Limb (tissue), 2 donors: ENCODE results near the gene KLF12.

Source experiments
- DNase-seq, 2 donors: peaks; one replicate each; pipeline ENCODE4 v3.0.0-alpha.2; 2016; ENCODE audit errors: extremely low spot score in 2 of 2

KLF12 gene

DNA sequence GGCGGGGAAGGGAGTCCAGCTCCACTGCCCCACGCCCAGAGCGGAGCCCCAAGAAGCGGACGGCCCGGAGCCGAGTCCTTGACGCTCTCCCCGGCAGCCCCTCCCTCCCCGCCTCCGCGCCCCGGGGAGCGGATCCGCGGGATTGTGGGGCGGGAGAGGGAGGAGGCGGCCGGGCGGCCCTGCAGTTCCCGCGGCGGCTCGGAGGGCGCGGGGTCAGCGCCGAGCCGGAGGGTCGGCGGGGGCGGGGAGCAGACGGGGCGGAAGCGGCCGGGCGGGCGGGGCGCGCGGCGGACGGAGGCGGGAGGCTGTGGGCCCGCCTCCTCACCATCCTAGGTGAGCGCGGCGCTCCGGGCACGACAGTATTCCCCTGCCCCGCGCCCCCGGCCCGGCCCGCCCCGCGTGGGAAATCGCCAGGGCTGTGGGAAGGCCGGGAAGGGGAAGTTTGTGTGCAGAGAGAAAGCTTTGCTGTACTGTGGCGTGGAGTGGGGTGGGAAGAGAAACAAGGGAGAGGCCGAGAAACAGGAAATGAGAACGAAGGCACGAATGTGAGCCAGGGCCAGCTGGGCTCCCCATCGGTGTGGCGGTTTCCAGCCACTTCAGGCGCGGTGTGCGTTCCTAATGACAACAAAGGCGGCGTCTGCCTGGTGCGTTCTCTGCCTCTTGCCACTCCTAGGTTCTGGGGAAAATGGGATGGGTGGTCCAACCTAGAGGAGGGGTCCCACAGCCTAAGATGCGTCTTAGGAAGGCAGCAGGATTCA lies 1.3 kb upstream of the KLF12 start:
- peak; percentile 77 to 89 for DNase-seq

DNA sequence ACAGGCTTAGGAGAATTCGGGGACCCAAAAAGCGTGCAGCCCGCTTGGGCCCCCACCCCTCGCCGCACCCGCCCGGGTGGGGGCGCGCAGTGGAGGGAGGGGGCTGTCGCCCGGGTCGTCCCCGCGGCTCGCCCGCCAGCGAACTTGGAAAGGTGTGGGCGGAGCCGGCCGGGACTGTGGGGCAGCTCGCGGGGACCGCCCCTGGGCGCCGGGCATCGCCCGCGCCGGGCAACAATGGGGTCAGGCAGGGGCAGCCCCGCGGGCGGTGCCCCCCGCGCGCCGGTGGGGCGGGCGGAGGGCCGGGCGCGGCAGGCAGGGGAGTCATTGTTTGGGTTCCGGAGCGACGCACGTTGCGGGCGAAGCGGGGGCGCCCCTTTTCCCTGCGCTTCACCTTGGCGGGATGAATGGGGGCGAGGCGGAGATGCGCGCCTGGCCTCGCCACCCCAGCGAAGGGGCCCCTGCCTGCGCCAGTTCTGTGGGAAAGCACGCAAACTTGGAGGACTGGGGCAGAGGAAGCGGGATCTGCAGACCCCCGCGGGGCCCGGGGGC lies 647 bp upstream of the KLF12 start:
- peak in 1 of 2 donors; percentile 21 for DNase-seq

DNA sequence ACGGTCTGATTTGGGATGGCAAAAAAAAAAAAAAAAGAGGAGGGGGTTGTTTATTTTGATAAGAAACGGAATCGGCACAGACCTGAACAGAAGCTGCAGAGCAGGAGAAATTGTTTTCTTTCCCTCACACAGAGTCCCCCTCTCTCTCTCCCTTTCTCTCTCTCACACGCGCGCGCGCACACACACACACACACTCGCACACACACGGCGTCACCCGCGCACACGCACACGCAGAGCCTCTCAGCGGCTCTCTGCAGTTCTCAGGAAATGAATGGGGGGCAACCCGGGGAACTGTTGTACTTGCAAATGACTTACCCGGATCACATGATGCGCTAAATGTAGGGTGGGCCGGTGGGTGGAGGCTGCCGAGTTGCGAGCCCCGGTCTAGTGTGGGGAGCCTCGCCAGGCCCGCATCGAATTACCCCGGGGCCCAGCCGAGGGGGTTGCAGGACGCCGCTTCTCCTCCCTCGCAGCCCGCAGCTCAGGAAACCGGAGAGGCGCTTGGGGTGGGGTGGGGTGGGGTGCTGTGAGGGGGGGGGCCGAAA lies 475 bp downstream of the KLF12 start:
- peak; percentile 89 to 95 for DNase-seq

DNA sequence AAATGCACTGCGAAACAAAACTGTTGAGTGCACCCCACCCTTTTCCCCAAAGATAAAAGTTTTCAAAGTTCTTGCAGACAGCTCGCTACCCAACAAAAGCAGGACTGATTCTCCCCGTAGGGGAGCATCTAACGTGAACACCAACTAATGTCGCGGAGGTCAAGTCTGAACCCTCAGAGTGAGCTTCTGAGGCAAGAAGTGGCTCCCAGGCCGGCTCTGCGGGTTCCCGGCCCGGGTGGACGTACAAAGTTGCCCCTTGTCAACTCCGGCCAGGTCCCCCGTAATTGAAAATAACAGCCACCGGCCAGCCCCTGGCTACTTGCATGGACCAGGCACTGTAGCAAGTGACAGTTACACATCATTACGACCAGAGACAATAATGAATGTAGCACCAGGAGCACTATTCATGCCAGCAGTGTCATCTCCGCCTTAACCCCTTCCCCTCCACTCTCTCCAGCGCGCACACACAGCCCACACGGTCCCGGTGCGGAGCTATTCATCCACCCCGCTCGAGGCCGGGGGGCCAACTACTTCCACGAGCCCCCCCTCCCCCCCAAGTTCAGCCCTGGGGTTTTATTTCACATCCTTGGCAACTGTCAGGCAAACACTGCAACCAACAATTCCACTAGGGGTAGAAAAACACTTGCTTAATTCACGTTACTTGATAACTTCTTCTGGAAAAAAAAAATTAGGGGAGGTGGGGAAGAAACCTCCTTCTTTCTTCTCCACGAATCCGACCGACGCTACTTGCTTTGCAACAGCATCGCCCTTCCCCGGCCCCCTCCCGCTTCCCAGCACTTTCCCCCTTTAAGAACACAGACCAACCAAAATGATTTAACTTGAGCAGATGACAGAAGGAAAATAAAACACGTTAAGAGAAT lies 1.2 kb downstream of the KLF12 start:
- DNase-seq: peak; percentile 60 to 73

DNA sequence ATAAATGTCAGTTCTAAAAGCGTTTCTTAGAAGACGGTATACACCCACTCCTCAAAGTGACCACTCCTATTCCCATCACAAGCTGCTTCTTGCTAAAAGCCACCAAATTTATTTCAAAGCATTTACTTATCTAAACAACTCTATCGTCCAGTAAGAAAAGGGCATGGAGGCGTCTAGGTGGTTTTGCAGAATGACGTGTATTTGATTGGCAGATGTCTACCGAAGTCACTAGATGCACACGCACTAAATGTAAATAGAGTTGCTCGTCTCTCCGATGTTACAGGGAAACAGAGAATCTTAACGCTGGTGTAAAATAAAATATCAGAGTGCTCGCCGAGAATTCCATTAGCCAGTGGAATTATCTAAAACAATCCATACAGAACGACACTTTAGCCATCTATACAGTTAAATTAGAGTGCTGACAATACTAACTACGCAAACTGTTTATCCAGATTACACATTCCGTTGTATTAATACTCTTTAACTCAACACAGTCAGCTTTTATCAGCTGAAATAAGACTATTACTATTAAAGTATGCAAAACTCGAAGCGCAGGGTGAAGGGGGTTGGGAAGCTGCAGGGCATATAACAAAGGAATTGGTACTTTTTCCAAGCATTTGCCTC lies 1.9 kb downstream of the KLF12 start:
- DNase-seq: peak in 1 of 2 donors; percentile 23

DNA sequence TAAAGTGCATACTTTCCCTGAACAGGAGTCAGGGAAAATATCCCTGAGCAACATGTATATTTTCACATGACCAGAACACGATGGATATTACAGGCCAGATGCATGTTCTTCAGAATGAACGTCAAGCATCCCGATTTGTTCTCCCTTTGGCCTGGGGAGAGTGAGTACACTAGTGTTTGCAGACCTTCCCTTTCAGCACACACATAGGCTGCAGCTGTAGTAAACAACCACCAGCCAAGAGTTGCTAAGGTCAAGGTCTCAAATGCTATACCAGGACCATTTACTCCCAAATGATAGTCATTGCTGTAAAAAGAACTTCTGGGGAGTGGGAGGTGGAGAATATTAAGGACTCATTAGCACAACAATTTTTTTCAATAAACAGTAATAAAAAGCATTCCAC lies 3.0 kb downstream of the KLF12 start:
- no peak for DNase-seq

DNA sequence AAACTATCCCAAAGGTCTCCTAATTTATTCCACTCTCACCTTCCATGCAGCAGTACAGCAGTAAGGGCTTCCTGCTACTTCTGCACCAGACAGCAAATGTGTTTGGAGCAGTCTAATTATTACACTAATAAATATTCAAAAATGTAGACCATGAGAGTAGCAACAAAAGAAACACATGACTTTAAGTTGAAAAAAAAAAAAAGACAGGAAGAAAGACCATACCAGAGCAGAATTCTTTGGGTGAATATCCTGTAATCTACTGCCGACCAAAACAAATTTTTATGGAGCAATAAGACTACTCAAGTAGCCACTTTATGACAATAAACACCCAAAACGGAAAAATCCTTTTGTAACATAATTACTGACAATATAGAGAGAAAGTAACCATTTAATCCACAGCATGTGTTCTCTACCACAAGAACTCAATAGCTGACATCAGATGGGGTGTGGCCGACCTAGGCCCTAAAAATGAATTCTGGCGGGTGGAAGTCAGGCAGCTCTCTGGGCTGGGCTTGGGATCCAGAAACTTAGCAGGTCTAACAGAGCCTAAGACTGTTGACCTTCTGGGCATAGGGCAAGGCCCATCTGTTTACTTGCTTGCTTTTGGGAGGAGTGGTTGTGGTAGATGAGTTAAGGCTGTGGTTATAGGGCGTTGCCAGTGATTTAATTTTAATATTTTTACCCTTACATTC lies 4.6 kb downstream of the KLF12 start:
- no peak for DNase-seq

DNA sequence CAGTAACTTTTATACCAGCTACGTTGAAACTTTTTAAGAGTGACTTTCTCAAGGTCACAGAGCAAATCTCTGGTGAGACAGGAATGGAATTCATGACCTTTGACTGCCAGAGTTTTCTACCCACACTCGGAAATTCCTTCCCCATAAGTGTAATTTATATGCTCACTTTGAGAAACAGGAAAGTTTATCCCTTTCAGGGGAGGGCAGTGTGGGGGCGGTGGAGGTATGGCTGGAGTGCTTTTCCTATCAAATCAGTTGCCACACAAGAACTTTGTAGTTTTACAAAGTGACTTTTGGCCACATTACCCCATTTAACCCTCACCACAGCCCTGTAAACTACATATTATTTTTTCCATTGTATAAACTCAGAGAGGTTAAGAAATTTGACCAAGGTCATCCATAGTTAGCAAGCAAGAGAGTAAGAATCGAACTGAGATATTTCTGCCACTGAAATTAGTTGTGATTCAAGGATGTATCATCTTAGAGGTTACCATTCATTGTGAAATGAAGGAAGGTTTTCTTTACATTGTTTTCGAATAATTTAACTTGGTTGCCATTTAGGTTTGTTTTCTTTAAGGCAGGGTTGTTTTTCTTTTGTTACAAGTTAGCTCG lies 5.9 kb downstream of the KLF12 start:
- no peak for DNase-seq

DNA sequence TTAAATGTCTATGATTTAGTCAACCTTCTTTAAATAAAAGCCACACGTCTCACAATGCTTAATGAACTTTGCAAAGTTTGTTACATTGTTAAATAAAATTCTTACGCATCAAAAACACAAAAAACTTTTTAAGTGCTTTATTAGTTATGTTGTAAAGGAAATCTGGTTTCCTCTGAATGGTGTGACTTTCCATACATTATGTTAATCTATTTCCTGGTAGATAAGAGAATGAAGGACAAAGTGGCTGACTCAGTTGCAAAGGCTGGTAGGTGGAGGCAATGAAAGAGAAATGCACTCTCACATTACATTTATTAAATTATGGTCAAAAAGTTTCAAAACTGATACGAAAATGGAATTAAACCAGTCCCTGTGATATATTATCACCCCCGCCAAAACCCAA lies 15.9 kb downstream of the KLF12 start:
- DNase-seq: no peak

DNA sequence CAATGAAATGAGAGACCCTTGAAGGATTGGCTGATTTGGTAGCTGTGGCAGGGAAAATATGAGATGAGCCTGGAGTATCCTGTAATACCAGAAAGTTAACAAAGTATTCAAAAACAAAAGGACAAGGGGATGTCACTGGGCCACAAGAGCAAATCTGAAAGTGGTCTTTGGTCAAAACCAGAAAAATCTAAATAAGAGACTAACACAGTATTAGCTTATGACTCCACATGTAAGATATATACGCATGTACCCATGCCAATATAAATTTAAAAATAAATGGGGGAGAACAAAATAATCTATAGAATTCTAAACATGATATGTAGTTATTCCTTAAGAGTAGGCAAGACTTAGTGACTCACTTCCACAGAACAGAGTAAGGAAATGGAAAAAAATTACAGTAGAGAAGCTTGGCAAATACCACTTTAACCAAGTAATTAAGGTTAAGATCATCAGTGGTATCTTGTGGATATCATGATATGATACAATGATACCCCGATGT lies 16.9 kb downstream of the KLF12 start:
- DNase-seq: no peak

DNA sequence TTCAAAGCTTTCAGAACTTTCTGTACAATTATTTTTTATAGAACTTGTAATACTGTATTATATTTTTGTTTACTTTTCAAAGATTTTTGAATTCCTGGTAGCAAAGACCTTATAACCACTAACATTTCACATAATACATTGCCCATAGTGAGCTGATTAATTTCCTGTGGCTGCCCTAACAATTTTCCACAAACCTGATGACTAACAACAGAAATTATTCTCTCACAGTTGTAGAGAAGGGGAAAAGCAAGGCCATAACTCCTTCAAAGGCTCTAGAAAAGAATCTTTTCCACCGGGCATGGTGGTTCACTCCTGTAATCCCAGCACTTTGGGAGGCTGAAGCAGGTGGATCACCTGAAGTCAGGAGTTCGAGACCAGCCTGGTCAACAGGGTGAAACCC lies 19.1 kb downstream of the KLF12 start:
- no peak for DNase-seq

DNA sequence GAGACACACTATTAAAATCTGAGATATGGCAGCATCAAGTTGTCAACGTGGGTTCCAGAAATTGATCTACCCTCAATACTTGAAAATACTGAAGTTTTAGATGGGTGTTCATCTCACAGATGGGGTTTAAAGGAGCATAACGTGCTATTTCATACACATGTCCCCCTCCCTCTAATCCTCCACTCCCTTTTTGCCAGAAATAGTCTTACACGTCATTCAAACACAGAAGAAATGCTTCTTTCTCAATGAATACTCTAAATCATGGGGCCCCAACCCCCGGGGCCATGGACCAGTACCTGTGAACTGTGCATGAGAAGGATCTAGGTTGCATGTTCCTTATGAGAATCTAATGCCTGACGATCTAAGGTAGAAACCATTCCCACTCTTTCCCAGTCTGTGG lies 19.6 kb downstream of the KLF12 start:
- no peak for DNase-seq

DNA sequence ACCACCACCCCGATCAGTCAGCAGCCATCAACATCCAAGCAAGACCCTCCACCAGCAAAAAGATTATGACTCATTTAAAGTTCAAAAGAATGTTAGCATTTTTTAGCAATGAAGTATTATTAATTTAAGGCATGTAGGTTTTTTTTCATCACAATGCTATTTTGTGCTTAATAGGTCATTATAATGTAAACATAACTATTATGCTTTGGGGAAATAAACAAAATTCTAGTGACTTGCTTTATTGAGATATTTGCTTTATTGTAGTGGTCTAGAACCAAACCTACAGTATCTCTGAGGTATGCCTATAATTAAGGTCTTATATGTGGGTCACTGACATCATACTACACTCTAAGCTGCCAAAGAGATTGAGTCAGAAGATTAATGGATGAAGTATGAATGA lies 20.0 kb downstream of the KLF12 start:
- DNase-seq: no peak

DNA sequence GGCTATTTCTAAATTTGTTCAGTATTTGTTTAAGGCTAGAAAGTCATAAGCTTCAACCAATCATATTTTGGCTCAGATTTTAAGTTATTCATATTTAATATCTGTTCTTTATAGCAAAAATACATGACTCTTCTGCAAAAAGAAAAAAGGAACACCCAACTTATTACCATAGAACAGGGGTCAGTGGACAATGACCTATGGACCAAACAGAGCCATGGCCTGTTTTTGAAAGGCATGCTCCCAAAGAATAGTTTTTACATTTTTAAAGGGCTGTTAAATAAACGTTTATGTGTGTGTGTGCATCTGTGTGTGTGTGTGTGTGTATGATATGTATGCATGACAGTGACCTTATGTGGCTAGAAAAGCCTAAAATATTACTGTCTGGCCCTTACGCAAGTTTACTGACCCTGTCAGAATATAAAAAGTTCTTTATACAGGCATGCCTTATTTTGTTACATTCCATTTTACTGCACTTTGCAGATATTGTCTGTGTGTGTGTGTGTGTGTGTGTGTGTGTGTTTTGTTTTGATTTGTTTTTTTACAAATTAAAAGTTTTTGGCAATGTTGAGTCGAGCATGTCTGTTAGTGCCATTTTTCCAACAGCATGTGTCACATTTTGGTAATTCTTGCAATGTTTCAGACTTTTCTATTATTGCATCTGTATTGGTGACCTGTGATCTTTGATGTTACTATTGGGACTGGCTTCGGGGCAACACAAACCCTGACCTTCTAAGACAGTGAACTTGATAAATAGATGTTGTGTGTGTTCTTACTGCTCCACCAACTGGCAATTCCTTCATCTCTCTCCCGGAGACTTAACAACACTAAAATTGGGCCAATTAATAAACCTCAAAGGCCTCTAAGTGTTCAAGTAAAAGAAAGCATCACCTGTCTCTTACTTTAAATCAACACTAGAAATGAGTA lies 22.0 kb downstream of the KLF12 start:
- DNase-seq: no peak

DNA sequence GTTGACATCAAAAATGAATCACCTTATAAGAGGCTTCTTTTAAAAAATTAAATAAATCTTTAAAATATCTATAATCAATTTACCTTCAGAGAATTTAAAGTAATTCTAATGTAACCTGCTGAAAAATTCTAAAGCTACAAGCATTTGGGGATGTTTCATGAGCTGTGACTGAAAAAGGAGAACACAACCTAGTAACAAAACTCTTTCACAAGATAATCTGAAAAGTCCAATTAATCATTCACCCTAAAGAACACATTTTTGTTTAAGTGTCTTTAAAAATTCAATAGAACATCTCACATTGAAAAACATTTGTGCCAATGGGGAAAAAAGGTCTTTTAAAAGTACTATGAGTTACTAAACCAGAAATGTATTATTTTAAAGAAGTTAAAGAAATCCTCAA lies 22.8 kb downstream of the KLF12 start:
- DNase-seq: no peak

DNA sequence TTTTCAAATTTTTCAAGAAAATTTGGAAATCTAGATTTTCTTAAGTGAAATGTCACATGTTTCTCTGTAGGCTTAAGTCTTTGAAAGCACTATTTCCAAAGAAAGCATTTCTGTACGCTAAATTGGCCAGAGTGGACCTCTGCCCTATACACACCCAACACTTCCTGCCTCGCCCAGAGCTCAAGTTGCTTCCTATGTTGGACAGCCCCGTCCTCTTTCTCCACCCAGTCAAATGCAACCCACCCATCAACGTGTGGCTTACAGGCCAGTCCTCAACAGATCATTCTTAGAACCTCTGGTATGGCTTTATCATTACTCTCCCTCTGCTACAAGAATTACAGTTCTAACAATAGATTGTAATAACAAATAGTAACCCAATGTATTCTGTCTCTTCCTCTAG lies 24.2 kb downstream of the KLF12 start:
- DNase-seq: no peak

DNA sequence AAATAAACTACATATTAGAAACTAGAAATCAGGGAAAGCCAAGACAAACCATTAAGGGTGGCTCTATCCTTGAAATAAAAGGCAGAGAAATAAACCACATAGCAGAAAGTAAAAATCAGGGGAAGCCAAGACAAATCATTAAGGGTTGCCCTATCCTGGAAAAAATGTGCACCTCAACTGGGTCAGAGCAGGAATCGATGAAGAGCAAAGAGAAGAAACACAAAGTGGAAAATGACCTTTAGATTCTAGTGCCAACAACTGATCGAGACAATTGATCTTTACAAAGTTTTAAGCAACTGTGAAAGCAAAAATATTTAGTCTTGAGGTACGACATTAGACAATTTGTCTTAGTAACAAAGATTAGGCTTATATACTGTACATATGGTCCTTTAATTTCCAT lies 26.6 kb downstream of the KLF12 start:
- DNase-seq: no peak

DNA sequence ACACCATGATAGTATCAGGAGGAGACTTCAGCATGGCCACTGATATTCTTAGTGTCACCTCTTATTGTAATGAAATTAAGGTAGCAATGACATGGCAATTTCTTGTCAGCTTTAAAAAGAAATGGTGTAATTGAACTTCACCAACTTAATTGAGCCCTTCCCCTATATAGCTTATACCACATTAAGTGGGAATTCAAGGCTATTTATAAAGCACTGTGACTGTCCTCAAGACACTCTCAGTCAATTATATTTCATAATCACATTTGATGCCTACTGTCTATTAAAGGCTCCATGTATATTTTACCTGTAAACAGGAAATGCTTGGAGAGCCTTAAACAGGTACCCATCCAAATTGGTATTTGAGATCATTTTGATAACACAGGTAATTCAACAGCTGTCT lies 28.3 kb downstream of the KLF12 start:
- no peak for DNase-seq

DNA sequence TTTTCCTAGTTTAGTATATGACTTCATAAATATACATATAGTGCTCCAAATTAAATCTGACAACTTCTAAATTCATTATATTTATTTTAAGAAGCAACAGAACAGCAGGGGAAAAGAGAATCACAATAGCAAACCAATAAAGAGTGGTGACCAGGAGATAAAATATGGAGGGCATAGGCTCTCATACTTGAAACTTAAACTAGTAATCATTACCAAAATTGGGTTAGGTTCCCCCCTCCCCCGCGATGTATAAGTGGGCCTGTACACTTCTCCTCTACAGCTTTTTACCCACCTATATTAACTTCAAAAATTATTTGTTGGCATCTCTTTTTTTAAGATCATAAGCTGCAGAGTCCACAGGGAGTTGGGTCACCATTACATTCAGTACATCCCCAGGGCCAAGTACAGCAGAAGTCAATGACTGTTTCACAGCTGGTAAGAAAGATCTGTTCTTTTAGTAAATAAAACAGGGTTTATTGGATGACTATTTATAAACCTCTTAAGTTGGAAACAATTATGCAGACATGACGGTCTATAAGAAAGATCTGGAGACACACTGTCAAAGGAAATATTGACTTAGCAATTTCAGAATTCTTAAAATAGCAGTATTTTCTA lies 29.4 kb downstream of the KLF12 start:
- DNase-seq: no peak
